ENCODE results near the gene PDLIM5.

The PDLIM5 gene

GRCh38 chr4:94635177-94635576 lies 183.4 kb downstream of the PDLIM5 start:
- no peak for DNase-seq (ENCODE audit: low read depth)
- TF ChIP-seq, protein P1, sequence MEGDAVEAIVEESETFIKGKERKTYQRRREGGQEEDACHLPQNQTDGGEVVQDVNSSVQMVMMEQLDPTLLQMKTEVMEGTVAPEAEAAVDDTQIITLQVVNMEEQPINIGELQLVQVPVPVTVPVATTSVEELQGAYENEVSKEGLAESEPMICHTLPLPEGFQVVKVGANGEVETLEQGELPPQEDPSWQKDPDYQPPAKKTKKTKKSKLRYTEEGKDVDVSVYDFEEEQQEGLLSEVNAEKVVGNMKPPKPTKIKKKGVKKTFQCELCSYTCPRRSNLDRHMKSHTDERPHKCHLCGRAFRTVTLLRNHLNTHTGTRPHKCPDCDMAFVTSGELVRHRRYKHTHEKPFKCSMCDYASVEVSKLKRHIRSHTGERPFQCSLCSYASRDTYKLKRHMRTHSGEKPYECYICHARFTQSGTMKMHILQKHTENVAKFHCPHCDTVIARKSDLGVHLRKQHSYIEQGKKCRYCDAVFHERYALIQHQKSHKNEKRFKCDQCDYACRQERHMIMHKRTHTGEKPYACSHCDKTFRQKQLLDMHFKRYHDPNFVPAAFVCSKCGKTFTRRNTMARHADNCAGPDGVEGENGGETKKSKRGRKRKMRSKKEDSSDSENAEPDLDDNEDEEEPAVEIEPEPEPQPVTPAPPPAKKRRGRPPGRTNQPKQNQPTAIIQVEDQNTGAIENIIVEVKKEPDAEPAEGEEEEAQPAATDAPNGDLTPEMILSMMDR (IDR thresholded peaks at IDR 0.05; ENCODE audit: insufficient read depth, low read depth, low read length, missing control alignments): no peak
- H3K4me3 ChIP-seq (ENCODE audit: low read depth, low read length): no peak overlapping the region

- no peak for DNase-seq (ENCODE audit: low read depth)
- H3K4me3 ChIP-seq (ENCODE audit: low read depth, low read length): no peak overlapping the region
- TF ChIP-seq, protein P1 (IDR thresholded peaks at IDR 0.05; ENCODE audit: insufficient read depth, low read depth, low read length, missing control alignments): no peak
Observed at GRCh38 chr4:94636004-94636403, 184.3 kb downstream of the PDLIM5 start.

DNA sequence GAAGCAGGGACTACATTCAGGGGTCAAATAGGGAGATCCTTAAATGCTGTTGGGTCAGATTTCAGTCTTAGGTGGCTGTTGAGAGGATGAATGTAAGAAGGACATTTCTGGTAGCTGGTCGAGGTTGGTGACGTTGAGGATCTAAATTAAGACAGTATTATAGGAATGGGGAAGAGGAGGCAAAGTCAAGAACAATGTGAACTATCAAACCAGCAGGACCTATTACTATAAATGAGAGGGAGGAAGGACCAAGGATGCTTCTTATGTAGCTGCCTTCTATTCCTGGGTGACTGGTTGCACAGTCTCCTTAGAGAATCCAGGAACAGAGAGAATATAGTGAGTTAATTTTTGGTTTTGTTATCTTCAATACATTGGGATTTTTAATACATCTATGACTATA lies 187.6 kb downstream of the PDLIM5 start:
- TF ChIP-seq, protein P1 (IDR thresholded peaks at IDR 0.05; ENCODE audit: insufficient read depth, low read depth, low read length, missing control alignments): no peak
- H3K4me3 ChIP-seq (ENCODE audit: low read depth, low read length): no peak overlapping the region
- no peak for DNase-seq (ENCODE audit: low read depth)

- TF ChIP-seq, protein P1 (IDR thresholded peaks at IDR 0.05; ENCODE audit: insufficient read depth, low read depth, low read length, missing control alignments): no peak
- no peak for DNase-seq (ENCODE audit: low read depth)
- H3K4me3 ChIP-seq (ENCODE audit: low read depth, low read length): no peak overlapping the region
Observed at GRCh38 chr4:94640151-94640550, 188.4 kb downstream of the PDLIM5 start.

DNA sequence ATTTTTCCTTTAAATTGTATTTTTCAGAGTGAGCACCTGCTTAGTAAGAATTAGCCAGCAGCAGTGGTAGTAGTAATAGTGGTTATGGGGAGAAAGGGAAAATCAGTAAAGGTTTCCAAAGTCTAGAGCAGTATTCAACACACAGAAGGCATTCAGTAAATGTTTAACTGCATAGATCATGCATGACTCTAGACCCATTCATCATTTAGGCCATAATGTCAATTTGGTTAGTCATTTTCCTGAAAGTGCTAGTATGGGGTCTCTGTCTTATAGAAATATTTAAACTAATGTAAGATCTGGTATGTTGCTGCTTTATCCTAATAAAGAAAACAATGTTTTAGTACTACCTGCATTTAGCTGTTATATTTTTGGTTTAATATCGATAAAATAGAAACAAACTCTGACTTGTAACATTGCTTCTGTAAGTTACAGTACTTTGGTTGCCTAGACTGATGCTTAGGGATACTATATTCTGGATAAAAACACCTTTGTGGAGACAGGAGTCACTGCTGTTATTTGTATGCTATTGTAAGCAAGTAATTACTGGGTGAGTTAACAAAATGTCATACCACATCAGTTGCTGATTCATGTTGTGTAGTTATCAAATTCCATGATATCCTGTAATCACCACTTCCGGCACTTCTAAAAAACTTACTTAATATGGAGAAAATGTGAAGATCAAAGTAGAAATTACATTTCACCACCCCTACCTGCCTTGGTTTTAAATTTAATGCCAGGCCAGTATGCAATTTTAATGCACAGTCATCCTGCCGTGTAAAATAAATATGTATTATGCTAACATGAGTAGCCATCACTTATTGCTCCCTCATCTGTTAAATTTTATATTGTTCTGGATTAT lies 190.2 kb downstream of the PDLIM5 start:
- H3K4me3 ChIP-seq (ENCODE audit: low read depth, low read length): no peak overlapping the region
- no peak for DNase-seq (ENCODE audit: low read depth)
- TF ChIP-seq, protein P1 (IDR thresholded peaks at IDR 0.05; ENCODE audit: insufficient read depth, low read depth, low read length, missing control alignments): no peak

- H3K4me3 ChIP-seq (ENCODE audit: low read depth, low read length): no peak overlapping the region
- no peak for DNase-seq (ENCODE audit: low read depth)
- TF ChIP-seq, protein P1 (IDR thresholded peaks at IDR 0.05; ENCODE audit: insufficient read depth, low read depth, low read length, missing control alignments): no peak
Observed at GRCh38 chr4:94642561-94642866, 190.8 kb downstream of the PDLIM5 start.

GRCh38 chr4:94648699-94649098 lies 197.0 kb downstream of the PDLIM5 start:
- H3K4me3 ChIP-seq (ENCODE audit: low read depth, low read length): no peak overlapping the region
- TF ChIP-seq, protein P1 (IDR thresholded peaks at IDR 0.05; ENCODE audit: insufficient read depth, low read depth, low read length, missing control alignments): no peak

More at GRCh38 chr4:94648699-94649098, 197.0 kb downstream of the PDLIM5 start:
- DNase-seq (ENCODE audit: low read depth): no peak
